Measurements from ENCODE around the gene AVPI1.

DNA sequence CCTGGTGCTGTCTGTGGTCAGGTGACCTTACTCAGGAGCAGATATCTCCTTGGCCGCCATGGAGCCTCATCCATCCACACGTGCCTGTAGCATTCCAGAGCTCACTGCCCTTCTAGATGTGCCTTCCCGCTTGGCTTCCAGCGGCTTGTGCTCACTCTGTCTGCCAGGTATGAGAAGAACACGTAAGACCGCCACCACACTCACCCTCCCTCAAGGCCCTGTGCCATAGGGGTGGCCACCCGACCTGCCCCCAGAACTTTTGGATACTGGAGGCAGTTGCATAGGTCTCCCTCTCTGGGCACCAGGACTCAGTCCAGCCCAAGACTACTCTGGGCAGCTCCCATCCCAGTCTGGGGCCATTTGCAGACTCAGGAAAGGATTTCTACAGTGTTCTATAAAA is 30.6 kb upstream of the AVPI1 start:
- TF ChIP-seq POLR2A (IDR thresholded peaks at IDR 0.05; ENCODE audit: low read depth, low read length) = no peak
- no peak for TF ChIP-seq POLR2AphosphoS5 (IDR thresholded peaks at IDR 0.05; ENCODE audit: low read depth, low read length)
- no peak for TF ChIP-seq POU2F2 (IDR thresholded peaks at IDR 0.05; ENCODE audit: low read depth, low read length)
- no peak for TF ChIP-seq TAF1 (IDR thresholded peaks at IDR 0.05; ENCODE audit: low read depth, low read length)
- no peak for TF ChIP-seq SPI1 (IDR thresholded peaks at IDR 0.05; ENCODE audit: low read depth, low read length)
- TF ChIP-seq PAX5 (IDR thresholded peaks at IDR 0.05; ENCODE audit: insufficient read depth, low read length, severe bottlenecking) = no peak
